ENCODE data around the gene ETV6.
A peak's percentile ranks its signal among the peaks of the same experiment; 100 is the strongest.

The ETV6 gene

GRCh38 chr12:11763760-11764520 lies 114.5 kb downstream of the ETV6 start:
- no peak for DNase-seq

GRCh38 chr12:11764837-11765236 lies 115.4 kb downstream of the ETV6 start:
- no peak for DNase-seq

GRCh38 chr12:11765421-11765816 lies 115.9 kb downstream of the ETV6 start:
- no peak for DNase-seq

- DNase-seq = no peak
Observed at GRCh38 chr12:11765817-11766794, 116.6 kb downstream of the ETV6 start.

- DNase-seq = no peak
Observed at GRCh38 chr12:11767029-11767724, 117.7 kb downstream of the ETV6 start.

GRCh38 chr12:11767798-11768197 lies 118.3 kb downstream of the ETV6 start:
- DNase-seq = no peak

- no peak for DNase-seq
Observed at GRCh38 chr12:11768233-11768965, 118.9 kb downstream of the ETV6 start.

GRCh38 chr12:11769723-11770514 lies 120.4 kb downstream of the ETV6 start:
- no peak for DNase-seq

- peak in 1 of 2 experiments; percentile 21 for DNase-seq
Observed at GRCh38 chr12:11771356-11771755, 121.9 kb downstream of the ETV6 start.

- no peak for DNase-seq
Observed at GRCh38 chr12:11771895-11772502, 122.5 kb downstream of the ETV6 start.

GRCh38 chr12:11773889-11774677 lies 124.6 kb downstream of the ETV6 start:
- DNase-seq = no peak

- DNase-seq = no peak
Observed at GRCh38 chr12:11774821-11775220, 125.3 kb downstream of the ETV6 start.

- no peak for DNase-seq
Observed at GRCh38 chr12:11776316-11776715, 126.8 kb downstream of the ETV6 start.

- DNase-seq = no peak
Observed at GRCh38 chr12:11777451-11777850, 128.0 kb downstream of the ETV6 start.

GRCh38 chr12:11777962-11778361 lies 128.5 kb downstream of the ETV6 start:
- no peak for DNase-seq

- no peak for DNase-seq
Observed at GRCh38 chr12:11778713-11779685, 129.5 kb downstream of the ETV6 start.

GRCh38 chr12:11780521-11781101 lies 131.1 kb downstream of the ETV6 start:
- no peak for DNase-seq

- DNase-seq = no peak
Observed at GRCh38 chr12:11782914-11783420, 133.5 kb downstream of the ETV6 start.

Measured in SW 1271 (cell line).